ENCODE results near the gene CDC123.

DNA sequence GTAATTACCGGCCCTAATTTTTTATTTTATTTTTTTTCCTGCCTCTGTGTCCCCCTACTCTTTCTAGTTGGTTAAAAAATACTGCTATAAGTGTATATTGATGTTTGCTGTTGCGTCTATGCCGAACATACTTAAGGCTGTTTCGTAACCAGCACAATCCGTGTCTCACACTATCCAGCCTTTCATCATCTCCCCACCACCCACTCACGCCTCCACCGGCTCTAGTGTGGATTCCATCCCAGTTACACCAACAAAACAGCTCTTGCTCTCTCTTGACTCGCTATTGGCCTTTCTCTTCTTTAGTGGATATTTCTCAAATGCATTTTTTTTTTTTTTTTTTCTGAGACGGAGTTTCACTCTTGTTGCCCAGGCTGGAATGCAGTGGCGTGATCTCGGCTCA, 83.3 kb downstream of the CDC123 start:
- TF ChIP-seq, protein P1, sequence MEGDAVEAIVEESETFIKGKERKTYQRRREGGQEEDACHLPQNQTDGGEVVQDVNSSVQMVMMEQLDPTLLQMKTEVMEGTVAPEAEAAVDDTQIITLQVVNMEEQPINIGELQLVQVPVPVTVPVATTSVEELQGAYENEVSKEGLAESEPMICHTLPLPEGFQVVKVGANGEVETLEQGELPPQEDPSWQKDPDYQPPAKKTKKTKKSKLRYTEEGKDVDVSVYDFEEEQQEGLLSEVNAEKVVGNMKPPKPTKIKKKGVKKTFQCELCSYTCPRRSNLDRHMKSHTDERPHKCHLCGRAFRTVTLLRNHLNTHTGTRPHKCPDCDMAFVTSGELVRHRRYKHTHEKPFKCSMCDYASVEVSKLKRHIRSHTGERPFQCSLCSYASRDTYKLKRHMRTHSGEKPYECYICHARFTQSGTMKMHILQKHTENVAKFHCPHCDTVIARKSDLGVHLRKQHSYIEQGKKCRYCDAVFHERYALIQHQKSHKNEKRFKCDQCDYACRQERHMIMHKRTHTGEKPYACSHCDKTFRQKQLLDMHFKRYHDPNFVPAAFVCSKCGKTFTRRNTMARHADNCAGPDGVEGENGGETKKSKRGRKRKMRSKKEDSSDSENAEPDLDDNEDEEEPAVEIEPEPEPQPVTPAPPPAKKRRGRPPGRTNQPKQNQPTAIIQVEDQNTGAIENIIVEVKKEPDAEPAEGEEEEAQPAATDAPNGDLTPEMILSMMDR (IDR thresholded peaks at IDR 0.05; ENCODE audit: insufficient read depth, low read depth, low read length): no peak
- no peak for TF ChIP-seq EZH2 (IDR thresholded peaks at IDR 0.05; ENCODE audit: insufficient read depth, low read length)

Measured in astrocyte (in vitro differentiated cells and primary cell).